HG02610 (cell line): ENCODE results near the gene ATP6V0C.

Experiments used
- ATAC-seq: cut with Tn5 transposase; IDR thresholded peaks from one replicate; pipeline ENCODE4 v1.9.1; 2021; ENCODE audit warnings: mild to moderate bottlenecking, moderate library complexity; ENCODE audit not compliant: unreplicated experiment

Gene ATP6V0C

DNA sequence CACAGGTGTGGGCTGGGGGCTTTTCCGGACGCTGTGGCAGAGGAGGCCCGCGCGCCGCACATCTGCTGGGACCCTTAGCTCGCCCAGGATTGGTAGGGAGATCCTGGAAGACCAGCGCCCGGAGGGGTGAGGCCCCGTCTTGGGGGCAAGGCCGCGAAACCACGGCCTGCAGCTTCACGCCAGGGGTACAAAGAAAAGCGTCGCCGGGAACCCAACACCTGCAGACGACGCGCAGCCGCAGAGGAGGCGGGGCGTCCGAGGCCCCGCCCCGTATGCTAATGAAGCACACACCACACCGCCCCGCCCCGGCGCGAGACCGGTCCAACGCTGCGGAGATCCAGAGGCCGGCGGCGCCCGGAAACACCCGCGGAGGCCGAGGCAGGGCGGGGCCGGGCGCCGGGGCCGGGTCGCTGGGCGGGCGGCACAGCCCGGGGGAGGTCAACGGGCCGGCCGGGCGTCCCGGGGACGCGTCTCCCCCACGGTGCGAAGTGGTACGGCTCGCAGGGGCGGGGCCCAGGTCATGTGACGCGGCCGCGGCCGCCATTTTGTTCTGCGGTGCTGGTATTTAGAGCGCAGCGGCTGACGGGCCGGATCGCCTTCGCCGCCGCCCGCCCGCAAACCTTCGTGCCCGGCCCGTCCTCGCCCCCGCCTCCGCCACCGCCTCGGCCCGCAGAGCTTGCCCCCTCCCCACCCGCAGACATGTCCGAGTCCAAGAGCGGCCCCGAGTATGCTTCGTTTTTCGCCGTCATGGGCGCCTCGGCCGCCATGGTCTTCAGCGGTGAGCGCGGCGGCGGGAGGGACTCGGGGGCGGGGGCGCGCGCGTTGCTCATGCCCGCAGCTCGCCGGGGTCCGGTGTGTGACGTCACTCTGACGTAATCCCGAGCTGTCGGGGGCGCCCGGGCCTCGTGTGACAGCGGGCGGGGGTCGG, at the start of gene ATP6V0C:
Gene ATP6V0C, plus strand, starts transcription at position 548 of the 928 bp plus-strand sequence. Its CDS starts 152 bp downstream, at position 700.
- peak; percentile 61 for ATAC-seq

DNA sequence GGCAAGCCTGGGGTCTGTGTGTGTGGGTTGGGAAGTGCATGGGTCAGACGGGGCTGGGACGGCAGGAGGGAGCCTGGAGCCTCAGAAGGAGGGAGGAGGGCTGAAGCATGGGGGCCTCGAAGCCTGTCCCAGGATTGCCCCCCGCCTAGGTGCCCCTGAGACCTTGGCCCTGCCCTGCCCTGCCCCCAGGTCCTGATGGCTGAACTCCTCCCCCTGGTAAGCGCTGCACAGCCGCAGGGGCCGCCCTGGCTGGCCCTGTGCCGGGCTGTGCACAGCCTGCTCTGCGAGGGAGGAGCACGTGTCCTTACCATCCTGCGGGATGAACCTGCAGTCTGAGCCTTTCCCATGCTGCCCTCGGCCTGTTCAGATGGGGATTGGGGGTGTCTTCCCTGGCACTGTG, 49.4 kb upstream of the ATP6V0C start:
- no peak for ATAC-seq

DNA sequence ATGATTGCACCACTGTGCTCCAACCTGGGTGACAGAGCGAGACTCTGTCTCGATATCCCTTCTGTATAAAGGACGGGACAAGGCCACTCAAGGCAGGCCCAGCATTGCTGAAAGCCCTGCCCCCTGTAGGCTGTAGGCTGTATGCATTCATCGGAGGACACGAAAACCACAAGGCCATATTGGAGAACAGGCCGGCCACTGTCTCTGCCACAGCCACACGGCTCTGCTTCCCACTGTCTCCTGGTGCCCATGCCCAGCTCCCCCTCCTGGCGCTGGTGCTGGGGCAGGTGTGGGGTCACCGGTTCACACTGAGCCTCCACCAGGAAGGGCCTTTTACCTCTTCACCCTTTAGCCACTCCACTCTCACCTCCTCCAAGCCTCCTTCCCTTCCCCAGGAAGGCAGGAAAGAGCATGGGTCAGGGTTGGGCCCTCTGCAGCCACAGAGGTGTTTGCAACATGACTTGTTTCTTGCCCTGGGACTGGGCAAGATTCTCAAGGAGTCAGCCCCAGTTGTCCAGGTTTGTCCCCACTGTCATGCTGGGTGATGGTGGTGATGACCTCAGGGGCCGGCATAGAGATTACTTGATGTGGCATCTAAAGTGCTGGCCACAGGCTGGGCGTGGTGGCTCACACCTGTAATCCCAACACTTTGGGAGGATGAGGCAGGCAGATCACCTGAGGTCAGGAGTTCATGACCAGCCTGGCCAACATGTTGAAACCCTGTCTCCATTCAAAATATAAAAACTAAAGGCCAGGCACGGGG, 47.9 kb upstream of the ATP6V0C start:
- no peak for ATAC-seq

DNA sequence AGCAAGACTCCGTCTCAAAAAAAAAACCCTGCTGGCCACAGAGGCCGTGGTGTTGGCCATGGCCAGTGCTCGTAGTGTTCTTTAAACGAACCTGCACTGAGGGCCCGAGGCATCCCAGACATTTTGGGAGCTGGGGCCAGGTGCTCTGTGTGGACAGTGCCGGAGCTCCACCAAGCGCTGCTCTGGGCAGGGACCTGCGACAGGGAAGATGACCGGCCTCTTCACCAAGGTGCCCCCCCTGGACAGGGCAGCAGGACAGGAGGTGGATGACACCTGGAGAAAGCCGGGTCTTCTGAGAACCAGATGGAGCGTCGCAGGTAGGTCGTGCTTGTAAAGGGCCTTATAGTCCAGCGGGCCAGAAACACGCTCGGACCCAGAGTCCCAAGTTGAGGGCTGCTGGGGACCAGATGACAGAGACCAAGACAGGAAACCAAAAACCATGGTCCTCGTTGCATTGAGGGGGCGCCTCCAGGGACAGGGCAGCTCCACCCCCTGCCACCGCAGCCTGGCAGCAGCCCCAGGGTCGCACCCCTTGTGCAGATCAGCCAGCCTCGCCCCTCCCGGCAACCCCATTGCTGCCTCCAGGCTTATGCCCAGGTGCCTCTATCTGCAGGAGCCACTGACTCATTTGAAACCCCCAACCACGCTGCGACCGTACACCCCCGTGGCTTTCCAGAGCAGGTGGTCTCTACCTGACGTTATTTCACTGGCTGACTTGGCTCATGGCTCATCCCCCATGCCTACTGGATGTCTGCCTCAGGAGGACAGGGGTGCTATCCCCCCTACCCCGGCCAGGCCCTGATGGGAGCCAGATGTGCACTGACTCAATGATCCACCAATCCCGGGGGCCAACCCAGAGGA, 46.9 kb upstream of the ATP6V0C start:
- no peak for ATAC-seq

GRCh38 chr16:2467528-2468232, 46.1 kb upstream of the ATP6V0C start:
- no peak for ATAC-seq

- no peak for ATAC-seq
Measured at GRCh38 chr16:2468233-2468724, 45.5 kb upstream of the ATP6V0C start.

DNA sequence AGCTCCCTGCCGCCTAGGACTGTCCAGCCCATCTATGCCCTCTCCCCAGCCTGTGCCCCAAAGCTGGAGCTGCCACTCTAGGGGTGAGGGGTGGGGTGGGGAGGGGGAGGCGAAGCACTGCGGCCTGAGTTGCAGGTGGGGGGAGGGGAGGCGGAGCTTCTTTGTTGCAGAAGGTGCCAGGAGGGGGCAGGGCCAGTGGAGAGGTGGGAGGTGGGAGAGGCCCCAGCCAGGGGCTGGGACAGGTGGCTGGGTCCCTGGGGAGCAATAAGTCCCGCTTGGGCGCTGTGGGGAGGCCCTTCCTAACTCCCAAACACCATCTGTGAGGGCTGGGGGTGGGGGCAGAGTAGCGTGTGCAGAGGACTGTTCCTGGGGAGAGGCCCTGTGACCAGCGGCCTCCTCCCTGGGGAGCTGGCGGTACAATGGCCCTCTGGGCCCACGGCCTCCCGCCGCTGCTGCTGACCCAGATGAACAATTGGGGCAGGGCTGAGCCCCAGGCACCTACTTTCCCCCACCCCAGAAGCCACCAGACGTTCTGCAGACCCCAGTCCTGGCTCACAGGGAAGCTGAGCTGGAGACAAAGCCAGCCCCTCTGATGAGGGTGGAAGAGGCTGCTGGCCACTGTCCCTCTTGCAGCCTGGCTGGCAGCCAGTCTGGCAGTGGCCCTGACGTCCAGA, 44.9 kb upstream of the ATP6V0C start:
- ATAC-seq, result peak; percentile 33

DNA sequence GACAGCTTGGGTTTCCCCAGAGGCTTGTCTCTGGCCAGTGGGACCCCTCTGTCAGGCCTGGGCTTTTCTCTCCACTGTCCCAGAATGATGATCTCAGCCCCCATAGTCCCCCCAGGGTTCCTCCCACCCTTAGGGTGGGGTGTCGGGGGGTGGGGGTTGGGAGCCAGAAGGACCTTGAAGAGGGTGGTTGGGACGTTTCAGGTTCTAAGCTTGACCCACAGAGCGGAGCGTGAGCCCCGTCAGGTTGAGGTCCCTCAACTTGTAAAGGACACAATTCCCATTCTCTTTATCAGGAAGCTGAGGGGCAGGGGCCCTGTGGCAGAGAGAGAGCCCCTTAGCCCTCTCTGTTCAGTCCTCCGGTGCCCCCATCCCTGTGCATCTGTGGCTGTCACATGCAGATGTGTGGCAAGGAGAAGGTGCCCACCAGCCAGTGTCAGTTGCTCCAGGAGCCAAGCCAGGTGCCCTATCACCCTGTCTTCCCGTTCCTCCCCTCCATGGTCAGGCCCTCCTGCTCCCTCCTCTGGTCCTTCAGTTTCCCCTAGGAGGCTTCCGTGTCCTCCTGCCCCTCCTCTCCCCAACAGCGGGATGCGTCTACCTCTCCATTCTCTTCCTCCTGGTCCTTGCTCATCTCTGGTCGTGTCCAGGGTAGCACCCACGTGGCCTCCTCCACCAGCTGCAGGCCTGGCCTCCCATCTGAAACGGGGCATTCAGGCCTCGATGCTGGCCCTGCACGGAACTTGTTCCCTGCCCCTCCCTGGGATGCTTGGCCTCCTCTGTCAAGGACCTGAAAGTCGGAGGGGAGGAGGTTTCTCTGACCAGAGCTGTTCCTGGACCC, 44.1 kb upstream of the ATP6V0C start:
- no peak for ATAC-seq

DNA sequence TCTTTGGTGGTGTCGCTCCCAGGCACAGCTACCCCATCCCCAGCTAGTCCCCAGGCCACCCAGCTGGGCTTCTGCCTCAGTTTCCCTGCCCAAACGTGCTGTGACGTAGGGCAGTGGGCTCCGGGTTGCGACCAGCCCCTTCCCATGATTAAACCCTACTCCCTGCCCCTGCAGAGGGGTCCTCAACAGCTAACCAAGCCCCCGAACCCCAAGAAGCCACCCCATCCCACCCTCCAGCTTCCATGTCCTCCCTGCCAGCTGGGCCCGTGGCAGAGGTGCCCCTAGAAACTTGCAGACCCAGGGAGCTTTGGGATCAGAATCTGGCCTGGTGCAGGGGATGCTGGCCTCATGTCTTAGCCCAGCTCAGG, 43.5 kb upstream of the ATP6V0C start:
- no peak for ATAC-seq

DNA sequence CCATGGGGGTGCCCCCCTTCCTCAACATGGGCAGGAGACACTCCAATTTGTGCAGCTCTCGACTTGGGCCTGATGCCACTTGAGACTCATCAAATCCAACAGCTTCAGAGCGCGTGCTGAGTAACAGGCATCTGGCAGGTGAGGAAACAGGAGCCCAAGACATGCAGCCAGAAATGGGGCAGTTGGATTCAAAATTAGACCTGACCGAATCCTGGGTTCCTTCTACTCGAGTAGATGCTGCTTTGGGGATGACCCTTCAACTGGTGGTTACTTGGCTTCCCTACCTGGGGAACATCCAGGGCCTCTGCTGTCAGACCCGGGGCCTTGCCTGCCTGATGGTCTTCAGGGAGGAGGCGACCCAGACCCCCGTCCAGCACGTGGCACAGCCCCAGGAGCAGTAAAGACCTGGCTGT, 43.1 kb upstream of the ATP6V0C start:
- ATAC-seq, result no peak

DNA sequence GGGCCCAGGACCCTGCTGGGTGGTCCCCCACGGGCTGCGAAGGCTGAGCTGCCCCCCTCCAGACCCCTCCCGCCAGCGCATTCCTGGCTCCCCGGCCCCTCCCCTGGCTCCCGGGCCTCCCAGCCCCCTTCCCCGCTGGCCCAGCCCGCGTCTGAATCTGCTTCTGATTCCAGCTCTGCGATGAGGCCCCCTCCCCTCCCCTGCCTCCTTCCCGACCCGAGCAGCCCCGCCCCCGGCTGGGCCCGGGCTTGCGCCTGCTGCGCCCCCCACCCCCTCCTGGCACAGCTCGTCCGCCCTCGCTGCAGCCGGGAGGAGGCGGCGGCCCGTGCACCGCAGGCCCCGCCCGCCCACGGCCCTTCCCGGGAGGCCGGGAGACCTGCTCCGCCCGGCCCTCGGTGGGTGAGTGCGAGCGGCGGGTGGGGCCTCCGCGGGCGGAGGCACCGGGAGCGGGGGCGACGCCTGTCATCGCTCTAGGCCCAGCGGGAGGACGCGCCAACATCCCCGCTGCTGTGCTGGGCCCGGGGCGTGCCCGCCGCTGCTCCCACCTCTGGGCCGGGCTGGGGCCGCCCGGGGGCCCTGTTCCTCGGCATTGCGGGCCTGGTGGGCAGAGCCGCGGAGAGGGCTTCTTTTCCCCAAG, 42.6 kb upstream of the ATP6V0C start, which contains the start of gene NTN3:
Gene NTN3, plus strand, starts transcription at position 282 of the 637 bp plus-strand sequence. CDS start 405 bp downstream, outside the sequence.
- ATAC-seq, result no peak

DNA sequence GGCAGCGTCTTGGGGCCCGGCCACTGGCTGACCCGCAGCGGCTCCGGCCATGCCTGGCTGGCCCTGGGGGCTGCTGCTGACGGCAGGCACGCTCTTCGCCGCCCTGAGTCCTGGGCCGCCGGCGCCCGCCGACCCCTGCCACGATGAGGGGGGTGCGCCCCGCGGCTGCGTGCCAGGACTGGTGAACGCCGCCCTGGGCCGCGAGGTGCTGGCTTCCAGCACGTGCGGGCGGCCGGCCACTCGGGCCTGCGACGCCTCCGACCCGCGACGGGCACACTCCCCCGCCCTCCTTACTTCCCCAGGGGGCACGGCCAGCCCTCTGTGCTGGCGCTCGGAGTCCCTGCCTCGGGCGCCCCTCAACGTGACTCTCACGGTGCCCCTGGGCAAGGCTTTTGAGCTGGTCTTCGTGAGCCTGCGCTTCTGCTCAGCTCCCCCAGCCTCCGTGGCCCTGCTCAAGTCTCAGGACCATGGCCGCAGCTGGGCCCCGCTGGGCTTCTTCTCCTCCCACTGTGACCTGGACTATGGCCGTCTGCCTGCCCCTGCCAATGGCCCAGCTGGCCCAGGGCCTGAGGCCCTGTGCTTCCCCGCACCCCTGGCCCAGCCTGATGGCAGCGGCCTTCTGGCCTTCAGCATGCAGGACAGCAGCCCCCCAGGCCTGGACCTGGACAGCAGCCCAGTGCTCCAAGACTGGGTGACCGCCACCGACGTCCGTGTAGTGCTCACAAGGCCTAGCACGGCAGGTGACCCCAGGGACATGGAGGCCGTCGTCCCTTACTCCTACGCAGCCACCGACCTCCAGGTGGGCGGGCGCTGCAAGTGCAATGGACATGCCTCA, 41.9 kb upstream of the ATP6V0C start:
- no peak for ATAC-seq

- no peak for ATAC-seq
Measured at GRCh38 chr16:2472488-2472864, 41.3 kb upstream of the ATP6V0C start.

DNA sequence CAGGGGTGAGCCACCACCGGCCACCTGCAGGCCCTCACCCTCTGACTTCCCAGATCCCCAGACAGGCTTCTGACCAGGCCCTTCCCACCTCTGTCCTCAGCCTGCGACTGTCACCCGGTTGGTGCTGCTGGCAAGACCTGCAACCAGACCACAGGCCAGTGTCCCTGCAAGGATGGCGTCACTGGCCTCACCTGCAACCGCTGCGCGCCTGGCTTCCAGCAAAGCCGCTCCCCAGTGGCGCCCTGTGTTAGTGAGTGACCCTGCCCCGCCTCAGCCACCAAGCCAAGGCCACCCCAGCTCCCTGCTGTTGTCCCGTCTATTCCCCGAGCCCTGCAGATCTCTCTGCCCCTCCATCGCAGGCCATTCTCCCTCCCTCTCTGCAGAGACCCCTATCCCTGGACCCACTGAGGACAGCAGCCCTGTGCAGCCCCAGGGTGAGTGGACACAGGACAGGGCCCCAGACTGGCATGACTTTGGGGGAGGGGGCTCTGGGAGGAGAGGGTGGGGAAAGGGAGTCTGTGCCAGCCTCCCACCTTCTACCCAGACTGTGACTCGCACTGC, 40.8 kb upstream of the ATP6V0C start:
- no peak for ATAC-seq

GRCh38 chr16:2473446-2473926, 40.3 kb upstream of the ATP6V0C start:
- ATAC-seq, result no peak

GRCh38 chr16:2473999-2474876, 39.5 kb upstream of the ATP6V0C start:
- ATAC-seq, result no peak
